Karpas-422 (cell line): ENCODE results near the gene AGAP1. TPM values are rescaled to one million over a fixed set of nuclear protein-coding genes. Genes with fewer than 3 reads are reported as not detected.

Source experiments
- DNase-seq: peaks from one replicate; pipeline ENCODE4 v3.0.0-alpha.2; 2015
- H2AFZ ChIP-seq: fragments of 200-600 bp; sonication (generic); 2 replicates; pipeline ENCODE4 v1.6.1; 2014; ENCODE audit warnings: antibody characterized with exemption, low read length, mixed read lengths
- H3K27ac ChIP-seq: fragments of 200-600 bp; sonication (generic); 2 replicates; pipeline ENCODE4 v1.5.1; 2014; ENCODE audit warnings: mild to moderate bottlenecking, low read length, moderate library complexity
- H3K27me3 ChIP-seq: fragments of 200-600 bp; sonication (generic); 2 replicates; pipeline ENCODE4 v1.6.1; 2014; ENCODE audit warnings: low read length, mixed read lengths
- H3K36me3 ChIP-seq: fragments of 200-600 bp; sonication (generic); 2 replicates; pipeline ENCODE4 v1.6.1; 2014; ENCODE audit warnings: low read length, mixed read lengths; ENCODE audit not compliant: insufficient read depth
- H3K4me1 ChIP-seq: fragments of 200-600 bp; sonication (generic); 2 replicates; pipeline ENCODE4 v1.6.1; 2014; ENCODE audit warnings: mild to moderate bottlenecking, low read length, mixed read lengths
- H3K4me2 ChIP-seq: fragments of 200-600 bp; sonication (generic); 2 replicates; pipeline ENCODE4 v1.6.1; 2014; ENCODE audit warnings: low read length, low read depth, mild to moderate bottlenecking; ENCODE audit not compliant: poor library complexity, severe bottlenecking
- H3K4me3 ChIP-seq: fragments of 200-600 bp; sonication (generic); 2 replicates; pipeline ENCODE4 v1.5.1; 2014; ENCODE audit warnings: mild to moderate bottlenecking, antibody characterized with exemption, low read length, mixed read lengths
- H3K79me2 ChIP-seq: fragments of 200-600 bp; sonication (generic); 2 replicates; pipeline ENCODE4 v1.6.1; 2014; ENCODE audit warnings: mild to moderate bottlenecking, low read length, mixed read lengths
- H3K9ac ChIP-seq: fragments of 200-600 bp; sonication (generic); 2 replicates; pipeline ENCODE4 v1.6.0; 2014; ENCODE audit warnings: low read length
- H3K9me2 ChIP-seq: fragments of 200-600 bp; sonication (generic), shearing (Covaris generic); replicated peaks from 2 replicates; pipeline ENCODE4 v1.6.0; 2014; ENCODE audit warnings: mild to moderate bottlenecking, low read length, moderate library complexity; ENCODE audit not compliant: insufficient read depth
- H3K9me3 ChIP-seq: fragments of 300-700, 200-600 bp; sonication (generic); 2 replicates; pipeline ENCODE4 v1.6.1; 2014; ENCODE audit warnings: low read length, mixed read lengths
- H4K20me1 ChIP-seq: fragments of 200-600 bp; sonication (generic); 2 replicates; pipeline ENCODE4 v1.6.1; 2014; ENCODE audit warnings: mild to moderate bottlenecking, antibody characterized with exemption, low read length, low read depth; ENCODE audit not compliant: insufficient read depth
- total RNA-seq: library from RNA; depleted of rRNA; stranded (reverse); fragments of >200 nt; shearing (Covaris generic); gene quantifications from 2 replicates; pipeline ENCODE4 v1.2.3, GENCODE V29; 2014; ENCODE audit warnings: low replicate concordance

AGAP1 gene
- total RNA-seq, 1 experiment from 2014 or later = not detected

DNA sequence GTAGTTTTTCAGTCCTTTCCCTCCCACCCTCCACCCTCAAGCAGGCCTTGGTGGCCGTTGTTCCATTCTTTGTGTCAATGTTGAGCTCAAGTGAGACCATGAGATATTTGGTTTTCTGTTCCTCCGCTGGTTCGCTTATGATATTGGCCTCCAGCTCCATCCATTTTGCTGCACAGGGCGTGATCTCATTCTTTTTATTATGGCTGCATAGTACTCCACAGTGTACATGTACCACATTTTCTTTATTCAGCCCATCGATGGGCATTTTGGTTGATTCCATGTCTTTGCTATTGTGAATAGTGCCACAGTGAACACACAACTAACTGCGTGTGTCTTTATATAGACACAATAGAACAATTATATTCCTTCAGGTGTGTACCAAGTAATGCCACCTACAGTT, 14.1 kb downstream of the AGAP1 start:
- no peak overlapping the region for H3K4me3 ChIP-seq
- H3K9ac ChIP-seq = no peak overlapping the region
- no peaks in the 10 kb centered on the region for H3K9me2 ChIP-seq
- no peak overlapping the region for H3K4me2 ChIP-seq
- no peaks in the 10 kb centered on the region for H4K20me1 ChIP-seq
- DNase-seq = no peak
- H3K9me3 ChIP-seq = no peaks in the 10 kb centered on the region
- no peak overlapping the region for H2AFZ ChIP-seq
- no peak overlapping the region for H3K27ac ChIP-seq
- no peaks in the 10 kb centered on the region for H3K79me2 ChIP-seq
- no peaks in the 10 kb centered on the region for H3K27me3 ChIP-seq
- no peaks in the 10 kb centered on the region for H3K4me1 ChIP-seq
- H3K36me3 ChIP-seq = no peaks in the 10 kb centered on the region

DNA sequence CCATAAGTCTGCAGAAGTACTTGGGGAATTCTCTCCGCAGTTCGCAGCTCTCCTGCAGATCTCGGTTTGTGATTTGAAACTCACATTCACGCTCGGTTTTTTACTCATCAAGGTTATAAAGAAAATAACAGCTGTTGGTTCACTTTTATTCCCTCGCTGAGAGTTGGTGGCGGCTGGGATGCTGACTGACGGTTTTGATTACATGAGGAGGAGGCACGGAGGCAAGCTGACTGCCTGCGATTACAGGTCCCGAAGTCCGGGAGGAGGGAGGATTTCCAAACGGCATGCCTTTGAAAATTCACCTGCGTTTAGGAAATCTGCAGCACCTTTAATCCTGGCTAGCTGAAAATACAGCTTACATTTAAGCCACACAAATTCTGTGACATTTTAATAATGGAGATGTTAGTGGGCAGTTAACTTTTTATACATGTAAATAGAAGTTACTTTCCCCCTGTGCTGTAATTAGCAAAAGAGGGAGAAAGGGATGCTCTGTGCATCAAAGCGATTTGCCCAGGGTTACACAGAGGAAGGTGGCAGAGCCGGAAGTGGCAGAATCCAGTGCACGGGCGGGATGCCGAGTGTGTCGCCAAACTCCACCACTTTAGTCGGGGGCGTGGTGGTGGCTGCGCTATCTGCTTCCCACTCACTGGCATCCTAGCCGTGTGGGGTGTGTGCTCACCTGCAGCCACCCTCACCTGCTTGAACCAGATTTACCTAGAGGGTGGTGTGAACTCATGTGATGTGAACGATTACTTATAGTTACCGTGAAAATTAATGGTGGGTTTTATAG, 14.7 kb downstream of the AGAP1 start:
- no peak overlapping the region for H3K9ac ChIP-seq
- H3K4me1 ChIP-seq = no peaks in the 10 kb centered on the region
- H3K36me3 ChIP-seq = no peaks in the 10 kb centered on the region
- H4K20me1 ChIP-seq = no peaks in the 10 kb centered on the region
- no peaks in the 10 kb centered on the region for H3K27me3 ChIP-seq
- H2AFZ ChIP-seq = no peak overlapping the region
- no peak for DNase-seq
- no peaks in the 10 kb centered on the region for H3K9me2 ChIP-seq
- no peak overlapping the region for H3K4me2 ChIP-seq
- no peaks in the 10 kb centered on the region for H3K79me2 ChIP-seq
- H3K27ac ChIP-seq = no peak overlapping the region
- H3K4me3 ChIP-seq = no peak overlapping the region
- no peaks in the 10 kb centered on the region for H3K9me3 ChIP-seq

GRCh38 chr2:235510318-235510717, 16.5 kb downstream of the AGAP1 start:
- Histone ChIP-seq H3K27ac (no peak overlapping the region), H3K4me1 (no peaks in the 10 kb centered on the region), H3K9me3 (no peaks in the 10 kb centered on the region), H3K9me2 (no peaks in the 10 kb centered on the region), H2AFZ (no peak overlapping the region), H3K27me3 (no peaks in the 10 kb centered on the region), H3K36me3 (no peaks in the 10 kb centered on the region), H4K20me1 (no peaks in the 10 kb centered on the region), H3K4me2 (no peak overlapping the region), H3K4me3 (no peak overlapping the region), H3K9ac (no peak overlapping the region), H3K79me2 (no peaks in the 10 kb centered on the region)
- DNase-seq = no peak

DNA sequence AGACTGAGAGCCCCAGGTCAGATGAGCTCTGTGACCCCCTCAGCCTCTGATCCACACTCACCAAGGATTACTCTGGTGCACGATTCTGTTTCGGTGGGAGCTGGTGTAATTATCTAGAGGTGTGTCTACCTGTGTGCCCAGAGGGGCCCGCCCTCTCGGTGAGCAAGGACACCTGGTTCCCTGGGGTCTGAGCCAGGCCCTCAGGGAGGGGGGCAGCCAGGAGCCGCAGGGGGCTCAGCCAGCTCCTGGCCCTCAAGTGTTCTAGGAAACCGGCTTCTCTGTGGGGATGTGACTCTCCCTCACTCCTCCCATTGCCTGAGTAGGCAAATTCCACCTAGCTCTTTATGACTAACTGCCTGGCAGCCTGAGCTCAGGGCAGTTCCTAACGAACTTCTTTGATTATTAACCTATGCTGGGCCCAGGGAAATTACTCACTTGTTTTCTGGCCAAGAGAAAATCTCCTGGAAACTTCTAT, 17.4 kb downstream of the AGAP1 start:
- Histone ChIP-seq H3K27ac (no peak overlapping the region), H2AFZ (no peak overlapping the region), H3K79me2 (no peaks in the 10 kb centered on the region), H3K9me3 (no peaks in the 10 kb centered on the region), H3K4me2 (no peak overlapping the region), H3K27me3 (no peaks in the 10 kb centered on the region), H3K4me3 (no peak overlapping the region), H3K36me3 (no peaks in the 10 kb centered on the region), H4K20me1 (no peaks in the 10 kb centered on the region), H3K9me2 (no peaks in the 10 kb centered on the region), H3K9ac (no peak overlapping the region), H3K4me1 (no peaks in the 10 kb centered on the region)
- DNase-seq = no peak

DNA sequence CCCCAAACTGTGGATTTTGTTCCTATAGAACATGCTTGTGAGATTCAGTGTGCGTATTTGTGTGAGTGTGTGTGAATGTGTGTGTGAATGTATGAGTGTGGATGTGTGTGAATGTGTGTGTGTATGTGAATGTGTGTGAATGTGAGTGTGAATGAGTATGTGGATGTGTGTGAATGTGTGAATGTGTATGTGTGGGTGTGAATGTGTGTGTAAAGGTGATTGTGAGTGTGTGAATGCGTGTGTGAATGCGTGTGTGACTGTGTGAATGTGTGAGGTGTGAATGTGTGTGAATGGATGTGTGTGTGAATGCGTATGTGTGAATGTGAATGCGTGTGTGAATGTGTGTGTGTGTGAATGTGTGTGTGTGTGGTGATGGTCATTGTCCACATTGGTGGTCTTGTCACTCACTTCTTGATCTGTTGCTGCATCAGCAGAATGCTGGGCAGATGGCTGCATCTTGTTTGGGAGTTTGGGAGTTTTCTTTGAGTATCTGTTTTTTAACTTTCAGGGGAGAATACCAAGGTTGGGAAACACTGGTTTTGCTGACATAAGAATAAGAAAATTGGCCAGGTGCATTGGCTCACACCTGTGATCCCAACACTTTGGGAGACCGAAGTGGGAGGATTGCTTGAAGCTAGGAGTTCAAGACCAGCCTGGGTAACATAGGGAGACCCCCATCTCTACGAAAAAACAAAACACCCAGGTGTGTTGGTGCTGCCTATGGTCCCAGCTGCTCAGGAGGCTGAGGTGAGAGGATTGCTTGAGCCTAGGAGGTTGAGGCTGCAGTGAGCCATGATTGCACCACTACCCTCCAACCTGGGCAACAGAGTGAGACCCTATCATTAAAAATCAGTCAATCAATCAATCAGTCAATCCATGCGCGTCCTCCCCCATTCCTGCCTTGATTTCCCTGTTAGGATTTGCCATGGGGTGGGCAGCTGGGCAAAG, 18.2 kb downstream of the AGAP1 start:
- no peaks in the 10 kb centered on the region for H3K9me3 ChIP-seq
- H3K4me3 ChIP-seq = no peak overlapping the region
- H3K4me2 ChIP-seq = no peak overlapping the region
- no peaks in the 10 kb centered on the region for H4K20me1 ChIP-seq
- H3K9me2 ChIP-seq = no peaks in the 10 kb centered on the region
- no peaks in the 10 kb centered on the region for H3K4me1 ChIP-seq
- no peak overlapping the region for H3K27ac ChIP-seq
- H3K27me3 ChIP-seq = no peaks in the 10 kb centered on the region
- no peaks in the 10 kb centered on the region for H3K36me3 ChIP-seq
- no peaks in the 10 kb centered on the region for H3K79me2 ChIP-seq
- H3K9ac ChIP-seq = no peak overlapping the region
- H2AFZ ChIP-seq = no peak overlapping the region
- no peak for DNase-seq

- Histone ChIP-seq H3K4me2 (no peak overlapping the region), H3K36me3 (no peaks in the 10 kb centered on the region), H3K9me2 (no peaks in the 10 kb centered on the region), H3K79me2 (no peaks in the 10 kb centered on the region), H3K9me3 (no peaks in the 10 kb centered on the region), H3K4me3 (no peak overlapping the region), H3K4me1 (no peaks in the 10 kb centered on the region), H4K20me1 (no peaks in the 10 kb centered on the region), H3K27ac (no peak overlapping the region), H3K27me3 (no peaks in the 10 kb centered on the region), H2AFZ (no peak overlapping the region), H3K9ac (no peak overlapping the region)
- DNase-seq = no peak
Measured at GRCh38 chr2:235512699-235513053, 18.8 kb downstream of the AGAP1 start.

GRCh38 chr2:235513984-235514626, 20.3 kb downstream of the AGAP1 start:
- no peak overlapping the region for H3K4me3 ChIP-seq
- H3K9ac ChIP-seq = no peak overlapping the region

More at GRCh38 chr2:235513984-235514626, 20.3 kb downstream of the AGAP1 start:
- Histone ChIP-seq H2AFZ (no peak overlapping the region), H3K4me2 (no peak overlapping the region), H3K9me3 (no peaks in the 10 kb centered on the region), H3K4me1 (no peaks in the 10 kb centered on the region), H3K36me3 (no peaks in the 10 kb centered on the region), H4K20me1 (no peaks in the 10 kb centered on the region), H3K27me3 (no peaks in the 10 kb centered on the region), H3K9me2 (no peaks in the 10 kb centered on the region), H3K79me2 (no peaks in the 10 kb centered on the region), H3K27ac (no peak overlapping the region)
- DNase-seq = no peak
